Natural killer cell (primary cell): ENCODE measurements around the gene ETV1. TPM values are rescaled to one million over a fixed set of nuclear protein-coding genes. Genes with fewer than 3 reads are reported as not detected.

Experiments
- ATAC-seq, 3 donors: fragments of 150-1000 bp in 2 of 3; fragments of 200-7000 bp in 1 of 3; cut with Tn5 transposase; 1 replicate in 1 of 3; 2 replicates in 2 of 3; pipeline ENCODE4 v1.10.0; 2021; ENCODE audit warnings: mild to moderate bottlenecking in 2 of 3, moderate library complexity in 2 of 3
- DNase-seq, 2 donors: peaks; one replicate each; pipeline versions ENCODE4 v3.0.0 to v3.0.0-alpha.2; 2013 to 2021; ENCODE audit warnings: mixed read lengths in 1 of 2
- H3K27ac ChIP-seq: one replicate; pipeline ENCODE4 v1.5.1; 2013; ENCODE audit warnings: mild to moderate bottlenecking, low read length
- H3K27me3 ChIP-seq: one replicate; pipeline ENCODE4 v1.6.1; 2013; ENCODE audit warnings: low read length; ENCODE audit not compliant: control insufficient read depth, insufficient read depth
- H3K36me3 ChIP-seq: one replicate; pipeline ENCODE4 v1.6.1; 2013; ENCODE audit warnings: low read length; ENCODE audit not compliant: control insufficient read depth, insufficient read depth
- H3K4me1 ChIP-seq: one replicate; pipeline ENCODE4 v1.6.1; 2013; ENCODE audit warnings: low read length; ENCODE audit not compliant: control insufficient read depth, insufficient read depth
- H3K4me3 ChIP-seq: one replicate; pipeline ENCODE4 v1.5.1; 2013; ENCODE audit warnings: low read length
- H3K9me3 ChIP-seq: one replicate; pipeline ENCODE4 v1.6.1; 2013; ENCODE audit warnings: low read length; ENCODE audit not compliant: control insufficient read depth, insufficient read depth
- H3K27ac Mint-ChIP-seq, 2 donors: one replicate each; pipeline ENCODE4 v1.8.0; 2022; ENCODE audit warnings: mild to moderate bottlenecking in 2 of 2, mixed read lengths in 2 of 2, moderate library complexity in 1 of 2
- H3K27me3 Mint-ChIP-seq, 2 donors: one replicate each; pipeline ENCODE4 v1.8.0; 2022; ENCODE audit warnings: low read depth in 2 of 2, mixed read lengths in 2 of 2
- H3K36me3 Mint-ChIP-seq: one replicate; pipeline ENCODE4 v1.8.0; 2022; ENCODE audit warnings: mixed read lengths
- H3K4me1 Mint-ChIP-seq, 2 donors: one replicate each; pipeline ENCODE4 v1.8.0; 2022; ENCODE audit warnings: mixed read lengths in 2 of 2
- H3K4me3 Mint-ChIP-seq: one replicate; pipeline ENCODE4 v1.8.0; 2022; ENCODE audit warnings: mild to moderate bottlenecking, moderate library complexity, mixed read lengths
- H3K9me3 Mint-ChIP-seq, 2 donors: one replicate each; pipeline ENCODE4 v1.8.0; 2022; ENCODE audit warnings: mixed read lengths in 2 of 2
- WGBS: methylation state at CpG from one replicate; pipeline ENCODE4 v1.1.7; 2013; ENCODE audit warnings: missing lambda C conversion rate; ENCODE audit not compliant: insufficient coverage; 5-methylcytosine and 5-hydroxymethylcytosine counted together
- intact Hi-C: fragments of 100-400 bp; cut with micrococcal nuclease; formaldehyde crosslinking; loops from one replicate; pipeline ENCODE4 v1.14.2; 2022
- total RNA-seq, 4 donors: library from RNA; stranded (reverse); fragments of 120-200 nt in 1 of 4; gene quantifications; one replicate each; pipeline versions ENCODE4 v1.2.3 to v1.2.4, GENCODE V29; 2013 to 2022
- TF ChIP-seq, protein P1 (sequence below): fragments of 200-600 bp; IDR thresholded peaks from one replicate; pipeline ENCODE4 v1.8.0; 2022; ENCODE audit warnings: antibody characterized with exemption

ETV1 gene
- total RNA-seq, 3 donors from 2014 or later (not counting 1 experiment from before 2014, with no cell fraction given): 0.53 TPM; not detected in 2

DNA sequence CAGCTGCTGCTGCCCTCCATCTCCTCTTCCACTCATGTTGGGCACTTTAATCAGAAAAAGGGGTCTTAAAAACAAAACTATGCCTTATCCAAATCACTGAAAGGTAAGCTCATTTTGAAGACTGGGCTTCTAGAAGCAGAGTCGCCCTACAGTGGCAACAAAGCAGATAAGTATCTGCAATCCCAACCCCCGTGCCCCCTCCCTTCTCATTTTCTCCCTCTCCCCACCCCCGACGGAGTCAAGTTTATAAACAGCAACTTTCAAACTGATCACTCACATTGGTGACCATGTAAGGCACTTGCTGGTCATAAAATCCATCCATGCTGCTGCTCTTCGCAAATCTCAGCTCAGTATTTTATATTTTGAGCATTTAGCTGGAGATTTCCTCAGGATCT is 738 bp downstream of the ETV1 start:
- peak overlapping the region; percentile 20 for H3K4me3 ChIP-seq
- TF ChIP-seq, protein P1, sequence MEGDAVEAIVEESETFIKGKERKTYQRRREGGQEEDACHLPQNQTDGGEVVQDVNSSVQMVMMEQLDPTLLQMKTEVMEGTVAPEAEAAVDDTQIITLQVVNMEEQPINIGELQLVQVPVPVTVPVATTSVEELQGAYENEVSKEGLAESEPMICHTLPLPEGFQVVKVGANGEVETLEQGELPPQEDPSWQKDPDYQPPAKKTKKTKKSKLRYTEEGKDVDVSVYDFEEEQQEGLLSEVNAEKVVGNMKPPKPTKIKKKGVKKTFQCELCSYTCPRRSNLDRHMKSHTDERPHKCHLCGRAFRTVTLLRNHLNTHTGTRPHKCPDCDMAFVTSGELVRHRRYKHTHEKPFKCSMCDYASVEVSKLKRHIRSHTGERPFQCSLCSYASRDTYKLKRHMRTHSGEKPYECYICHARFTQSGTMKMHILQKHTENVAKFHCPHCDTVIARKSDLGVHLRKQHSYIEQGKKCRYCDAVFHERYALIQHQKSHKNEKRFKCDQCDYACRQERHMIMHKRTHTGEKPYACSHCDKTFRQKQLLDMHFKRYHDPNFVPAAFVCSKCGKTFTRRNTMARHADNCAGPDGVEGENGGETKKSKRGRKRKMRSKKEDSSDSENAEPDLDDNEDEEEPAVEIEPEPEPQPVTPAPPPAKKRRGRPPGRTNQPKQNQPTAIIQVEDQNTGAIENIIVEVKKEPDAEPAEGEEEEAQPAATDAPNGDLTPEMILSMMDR: no peak
- Mint-ChIP-seq H3K4me3 (no peak overlapping the region), H3K27me3 (peaks cover 15 to 21% of the 10 kb centered on the region in 2 donors), H3K9me3 (no peaks in the 10 kb centered on the region), H3K36me3 (no peaks in the 10 kb centered on the region), H3K4me1 (no peaks in the 10 kb centered on the region), H3K27ac (no peak overlapping the region)
- no peak for DNase-seq
- intact Hi-C loops: no loop called here
- no peaks in the 10 kb centered on the region for H3K9me3 ChIP-seq
- H3K36me3 ChIP-seq: no peaks in the 10 kb centered on the region
- H3K27me3 ChIP-seq: peaks cover 33% of the 10 kb centered on the region
- 0% methylated on average over 5 of the region's 5 CpGs for WGBS
- no peak overlapping the region for H3K27ac ChIP-seq
- no peak for ATAC-seq
- H3K4me1 ChIP-seq: peaks cover 31% of the 10 kb centered on the region

- Histone ChIP-seq H3K9me3 (no peaks in the 10 kb centered on the region), H3K27me3 (peaks cover 36% of the 10 kb centered on the region), H3K27ac (no peak overlapping the region), H3K4me1 (peaks cover 31% of the 10 kb centered on the region), H3K4me3 (no peak overlapping the region), H3K36me3 (no peaks in the 10 kb centered on the region)
- WGBS: 56% methylated on average over 2 of the region's 8 CpGs
- DNase-seq (no peak), ATAC-seq (no peak)
- intact Hi-C loops: no loop called here
- TF ChIP-seq, protein P1: no peak
- H3K27me3 Mint-ChIP-seq: peaks cover 13 to 21% of the 10 kb centered on the region in 2 donors
- no peak overlapping the region for H3K4me3 Mint-ChIP-seq
- no peaks in the 10 kb centered on the region for H3K4me1 Mint-ChIP-seq
- no peaks in the 10 kb centered on the region for H3K36me3 Mint-ChIP-seq
- no peaks in the 10 kb centered on the region for H3K9me3 Mint-ChIP-seq
- H3K27ac Mint-ChIP-seq: no peak overlapping the region
Measured at GRCh38 chr7:13988065-13988464, 1.4 kb downstream of the ETV1 start.

GRCh38 chr7:13987395-13987794 is 2.1 kb downstream of the ETV1 start:
- H3K4me1 Mint-ChIP-seq: no peaks in the 10 kb centered on the region
- H3K4me3 Mint-ChIP-seq: no peak overlapping the region
- intact Hi-C loops: no loop called here
- H3K27ac ChIP-seq: no peak overlapping the region
- ATAC-seq (no peak), DNase-seq (no peak)
- no peaks in the 10 kb centered on the region for H3K9me3 ChIP-seq
- H3K4me1 ChIP-seq: peaks cover 31% of the 10 kb centered on the region
- H3K27me3 ChIP-seq: peaks cover 36% of the 10 kb centered on the region
- TF ChIP-seq, protein P1: no peak
- no peak overlapping the region for H3K4me3 ChIP-seq
- H3K27ac Mint-ChIP-seq: no peak overlapping the region
- H3K36me3 Mint-ChIP-seq: no peaks in the 10 kb centered on the region
- no peaks in the 10 kb centered on the region for H3K36me3 ChIP-seq
- no CpG with 5 or more reads among the region's 1 CpG for WGBS
- H3K27me3 Mint-ChIP-seq: peaks cover 15 to 21% of the 10 kb centered on the region in 2 donors
- H3K9me3 Mint-ChIP-seq: no peaks in the 10 kb centered on the region

- Histone ChIP-seq H3K36me3 (no peaks in the 10 kb centered on the region), H3K9me3 (no peaks in the 10 kb centered on the region), H3K4me3 (no peak overlapping the region), H3K27me3 (peaks cover 36% of the 10 kb centered on the region), H3K4me1 (peaks cover 26% of the 10 kb centered on the region), H3K27ac (no peak overlapping the region)
- intact Hi-C loops: no loop called here
- H3K9me3 Mint-ChIP-seq: no peaks in the 10 kb centered on the region
- TF ChIP-seq, protein P1: no peak
- DNase-seq (no peak), ATAC-seq (no peak)
- 83% methylated on average over 2 of the region's 2 CpGs for WGBS
- H3K36me3 Mint-ChIP-seq: no peaks in the 10 kb centered on the region
- H3K27ac Mint-ChIP-seq: no peak overlapping the region
- no peak overlapping the region for H3K4me3 Mint-ChIP-seq
- no peaks in the 10 kb centered on the region for H3K4me1 Mint-ChIP-seq
- peaks cover 18 to 21% of the 10 kb centered on the region in 2 donors for H3K27me3 Mint-ChIP-seq
Measured at GRCh38 chr7:13986208-13986607, 3.3 kb downstream of the ETV1 start.
